ENCODE data around the gene STMN3.

STMN3 gene

DNA sequence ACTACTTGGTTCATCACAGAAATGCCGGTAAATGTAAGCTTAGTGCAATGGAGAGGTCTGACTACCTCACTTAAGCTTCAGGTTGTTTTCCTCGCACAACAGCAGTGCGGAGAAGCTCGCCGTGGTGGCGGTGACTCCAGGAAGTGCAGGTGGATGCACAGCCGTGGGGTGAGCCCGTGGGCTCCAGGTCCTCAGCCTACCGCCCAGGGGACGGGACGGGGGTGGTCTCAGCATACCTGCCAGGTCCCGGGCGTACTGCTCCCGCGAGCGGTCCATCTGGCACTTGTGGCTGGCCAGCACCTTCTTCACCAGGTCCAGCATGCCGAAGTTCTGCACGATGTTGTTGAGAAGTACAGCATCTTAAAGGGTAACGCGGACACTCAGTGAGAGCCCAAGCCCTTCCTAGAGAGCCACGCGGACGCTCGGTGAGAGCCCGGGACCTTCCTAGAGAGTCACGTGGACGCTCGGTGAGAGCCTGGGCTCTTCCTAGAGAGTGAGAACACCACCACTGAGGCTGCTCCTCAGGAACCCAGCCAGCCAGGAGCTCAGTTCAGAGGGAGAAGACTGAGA lies 61.4 kb downstream of the STMN3 start:
- no peak overlapping the region for H2AFZ ChIP-seq (ENCODE audit: low read depth, low read length, severe bottlenecking)
- TF ChIP-seq, protein P1, sequence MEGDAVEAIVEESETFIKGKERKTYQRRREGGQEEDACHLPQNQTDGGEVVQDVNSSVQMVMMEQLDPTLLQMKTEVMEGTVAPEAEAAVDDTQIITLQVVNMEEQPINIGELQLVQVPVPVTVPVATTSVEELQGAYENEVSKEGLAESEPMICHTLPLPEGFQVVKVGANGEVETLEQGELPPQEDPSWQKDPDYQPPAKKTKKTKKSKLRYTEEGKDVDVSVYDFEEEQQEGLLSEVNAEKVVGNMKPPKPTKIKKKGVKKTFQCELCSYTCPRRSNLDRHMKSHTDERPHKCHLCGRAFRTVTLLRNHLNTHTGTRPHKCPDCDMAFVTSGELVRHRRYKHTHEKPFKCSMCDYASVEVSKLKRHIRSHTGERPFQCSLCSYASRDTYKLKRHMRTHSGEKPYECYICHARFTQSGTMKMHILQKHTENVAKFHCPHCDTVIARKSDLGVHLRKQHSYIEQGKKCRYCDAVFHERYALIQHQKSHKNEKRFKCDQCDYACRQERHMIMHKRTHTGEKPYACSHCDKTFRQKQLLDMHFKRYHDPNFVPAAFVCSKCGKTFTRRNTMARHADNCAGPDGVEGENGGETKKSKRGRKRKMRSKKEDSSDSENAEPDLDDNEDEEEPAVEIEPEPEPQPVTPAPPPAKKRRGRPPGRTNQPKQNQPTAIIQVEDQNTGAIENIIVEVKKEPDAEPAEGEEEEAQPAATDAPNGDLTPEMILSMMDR (IDR thresholded peaks at IDR 0.05; ENCODE audit: insufficient read depth, low read length, poor library complexity, severe bottlenecking), result no peak
- no peak for TF ChIP-seq EZH2phosphoT487 (conservative IDR thresholded peaks at IDR 0.05; ENCODE audit: low read length)
- H3F3A ChIP-seq (ENCODE audit: insufficient read depth), result no peaks in the 10 kb centered on the region
- H4K20me1 ChIP-seq (ENCODE audit: low read depth, low read length), result no peaks in the 10 kb centered on the region
- no peaks in the 10 kb centered on the region for H3K9me2 ChIP-seq (replicated peaks; ENCODE audit: insufficient read depth, low read length)
- no peak overlapping the region for H3K4me2 ChIP-seq (ENCODE audit: low read depth, low read length, poor library complexity, severe bottlenecking)
- no peaks in the 10 kb centered on the region for H3K79me2 ChIP-seq (ENCODE audit: insufficient read depth, low read length)
- no peak overlapping the region for H3K4me3 ChIP-seq (ENCODE audit: insufficient read depth, low read length, poor library complexity, severe bottlenecking)
- H3K36me3 ChIP-seq (ENCODE audit: low read length), result no peaks in the 10 kb centered on the region
- H3K9me3 ChIP-seq (ENCODE audit: insufficient read depth, low read length), result no peaks in the 10 kb centered on the region
- no peak overlapping the region for H3K9ac ChIP-seq (ENCODE audit: low read length)
- H3K27ac ChIP-seq (ENCODE audit: low read depth, low read length), result no peak overlapping the region
- H3K27me3 ChIP-seq (ENCODE audit: low read length), result no peaks in the 10 kb centered on the region

DNA sequence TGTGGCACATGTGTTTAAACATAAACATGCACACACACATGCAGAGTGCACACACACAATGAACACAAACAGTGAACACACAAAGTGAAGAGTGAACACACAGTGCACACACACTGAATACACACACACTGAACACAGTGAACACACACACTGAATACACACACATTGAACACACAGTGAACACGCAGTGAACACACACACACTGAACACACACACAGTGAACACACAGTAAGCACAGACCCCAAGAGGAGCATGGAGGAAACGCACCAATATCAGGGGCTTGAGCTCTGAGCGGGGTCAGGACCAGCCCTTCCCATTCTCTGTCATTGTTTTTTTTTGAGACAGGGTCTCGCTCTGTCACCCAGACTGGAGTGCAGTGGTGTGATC lies 62.1 kb downstream of the STMN3 start:
- Histone ChIP-seq H3K27ac (ENCODE audit: low read depth, low read length) (no peak overlapping the region), H3K9me3 (ENCODE audit: insufficient read depth, low read length) (no peaks in the 10 kb centered on the region), H4K20me1 (ENCODE audit: low read depth, low read length) (no peaks in the 10 kb centered on the region), H3K79me2 (ENCODE audit: insufficient read depth, low read length) (no peaks in the 10 kb centered on the region), H3K36me3 (ENCODE audit: low read length) (no peaks in the 10 kb centered on the region), H3K27me3 (ENCODE audit: low read length) (no peaks in the 10 kb centered on the region), H3K4me3 (ENCODE audit: insufficient read depth, low read length, poor library complexity, severe bottlenecking) (no peak overlapping the region), H2AFZ (ENCODE audit: low read depth, low read length, severe bottlenecking) (no peak overlapping the region), H3K9me2 (replicated peaks; ENCODE audit: insufficient read depth, low read length) (no peaks in the 10 kb centered on the region), H3F3A (ENCODE audit: insufficient read depth) (no peaks in the 10 kb centered on the region), H3K4me2 (ENCODE audit: low read depth, low read length, poor library complexity, severe bottlenecking) (no peak overlapping the region), H3K9ac (ENCODE audit: low read length) (no peak overlapping the region)
- TF ChIP-seq EZH2phosphoT487 (conservative IDR thresholded peaks at IDR 0.05; ENCODE audit: low read length), result no peak
- TF ChIP-seq, protein P1 (IDR thresholded peaks at IDR 0.05; ENCODE audit: insufficient read depth, low read length, poor library complexity, severe bottlenecking), result no peak

DNA sequence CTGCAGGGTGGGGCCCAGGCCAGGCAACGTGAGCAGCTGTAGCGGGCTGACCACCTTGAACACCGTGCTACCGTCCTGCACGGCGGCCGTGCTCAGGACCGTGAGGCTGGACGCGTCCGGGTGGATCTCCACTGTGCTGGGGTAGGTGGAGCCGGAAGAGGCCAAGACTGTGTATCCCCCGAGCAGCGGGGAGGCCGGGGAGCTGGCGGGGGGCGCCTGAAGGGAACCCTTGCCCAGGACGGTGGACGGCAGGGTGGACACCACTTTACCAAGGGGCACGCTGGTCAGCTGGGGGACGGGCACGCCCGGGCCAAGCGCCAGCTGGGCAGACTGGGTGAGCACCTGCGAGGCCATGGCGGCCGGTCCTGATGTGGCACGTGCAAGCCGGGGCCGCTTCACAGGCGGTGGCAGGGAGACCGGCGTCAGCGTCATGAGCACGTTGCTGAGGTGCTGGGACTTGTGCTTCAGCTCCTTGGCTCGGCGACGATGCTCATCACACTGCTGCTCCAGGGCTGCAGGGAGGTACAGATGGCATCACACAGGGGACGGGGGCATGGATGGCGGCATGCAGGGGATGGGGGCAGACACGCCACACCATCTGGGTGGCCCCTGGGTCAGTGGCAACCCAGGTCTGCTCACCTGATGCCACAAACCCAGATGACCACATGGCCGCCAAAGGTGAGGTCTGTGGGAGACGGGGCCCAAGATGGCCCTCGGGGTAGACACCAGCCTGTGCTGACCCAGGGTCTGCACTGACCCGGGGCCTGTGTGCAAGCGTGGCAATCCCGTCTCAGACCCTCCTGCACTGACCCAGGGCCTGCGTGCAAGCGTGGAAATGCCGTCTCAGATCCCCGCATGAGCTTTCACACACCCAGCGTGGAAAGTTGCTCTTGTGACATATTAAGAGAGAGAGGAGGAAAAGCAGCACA lies 62.7 kb downstream of the STMN3 start:
- Histone ChIP-seq H3K9me3 (ENCODE audit: insufficient read depth, low read length) (no peaks in the 10 kb centered on the region), H3K27me3 (ENCODE audit: low read length) (no peaks in the 10 kb centered on the region), H2AFZ (ENCODE audit: low read depth, low read length, severe bottlenecking) (no peak overlapping the region), H3K9ac (ENCODE audit: low read length) (no peak overlapping the region), H3K4me2 (ENCODE audit: low read depth, low read length, poor library complexity, severe bottlenecking) (no peak overlapping the region), H3K36me3 (ENCODE audit: low read length) (no peaks in the 10 kb centered on the region), H3K27ac (ENCODE audit: low read depth, low read length) (no peak overlapping the region), H3F3A (ENCODE audit: insufficient read depth) (no peaks in the 10 kb centered on the region), H3K4me3 (ENCODE audit: insufficient read depth, low read length, poor library complexity, severe bottlenecking) (no peak overlapping the region), H3K79me2 (ENCODE audit: insufficient read depth, low read length) (no peaks in the 10 kb centered on the region), H3K9me2 (replicated peaks; ENCODE audit: insufficient read depth, low read length) (no peaks in the 10 kb centered on the region), H4K20me1 (ENCODE audit: low read depth, low read length) (no peaks in the 10 kb centered on the region)
- no peak for TF ChIP-seq EZH2phosphoT487 (conservative IDR thresholded peaks at IDR 0.05; ENCODE audit: low read length)
- TF ChIP-seq, protein P1 (IDR thresholded peaks at IDR 0.05; ENCODE audit: insufficient read depth, low read length, poor library complexity, severe bottlenecking), result no peak
